GM12892 (cell line): ENCODE measurements around the gene DHRS3.

Source experiments
- POLR2A ChIP-seq: IDR thresholded peaks from 2 replicates; pipeline ENCODE4 v1.6.1; 2011; ENCODE audit warnings: low read depth, low read length, control low read depth
- POLR2AphosphoS5 ChIP-seq: IDR thresholded peaks from 2 replicates; pipeline ENCODE4 v1.6.1; 2011; ENCODE audit warnings: low read depth, low read length, control low read depth

- no peak for TF ChIP-seq POLR2A
- no peak for TF ChIP-seq POLR2AphosphoS5
These were observed 25.1 kb upstream of the DHRS3 start for GRCh38 chr1:12643079-12643478.
